GM18861 (cell line): ENCODE data around the gene CLEC9A.

ENCODE experiments used
- ATAC-seq: cut with Tn5 transposase; IDR thresholded peaks from one replicate; pipeline ENCODE4 v1.9.1; 2021; ENCODE audit not compliant: unreplicated experiment

The CLEC9A gene

GRCh38 chr12:10065241-10065640 lies 34.8 kb downstream of the CLEC9A start:
- no peak for ATAC-seq

- ATAC-seq: no peak
Observed at GRCh38 chr12:10067264-10067663, 36.8 kb downstream of the CLEC9A start.

GRCh38 chr12:10067942-10068341 lies 37.5 kb downstream of the CLEC9A start:
- no peak for ATAC-seq

- ATAC-seq: no peak
Observed at GRCh38 chr12:10068644-10069043, 38.2 kb downstream of the CLEC9A start.

- no peak for ATAC-seq
Observed at GRCh38 chr12:10069099-10069498, 38.6 kb downstream of the CLEC9A start.

GRCh38 chr12:10069976-10070375 lies 39.5 kb downstream of the CLEC9A start:
- ATAC-seq: no peak

GRCh38 chr12:10070380-10070779 lies 39.9 kb downstream of the CLEC9A start:
- ATAC-seq: no peak

- no peak for ATAC-seq
Observed at GRCh38 chr12:10072131-10072530, 41.6 kb downstream of the CLEC9A start.

GRCh38 chr12:10073261-10073660 lies 42.8 kb downstream of the CLEC9A start:
- ATAC-seq: no peak

- ATAC-seq: no peak
Observed at GRCh38 chr12:10075451-10075850, 45.0 kb downstream of the CLEC9A start.

GRCh38 chr12:10082117-10082874 lies 51.8 kb downstream of the CLEC9A start:
- no peak for ATAC-seq

GRCh38 chr12:10084733-10085132 lies 54.3 kb downstream of the CLEC9A start:
- no peak for ATAC-seq

GRCh38 chr12:10086387-10086786 lies 55.9 kb downstream of the CLEC9A start:
- no peak for ATAC-seq

GRCh38 chr12:10088031-10088430 lies 57.5 kb downstream of the CLEC9A start:
- ATAC-seq: no peak

GRCh38 chr12:10088955-10089900 lies 58.7 kb downstream of the CLEC9A start:
- no peak for ATAC-seq

GRCh38 chr12:10094646-10095395 lies 64.3 kb downstream of the CLEC9A start:
- ATAC-seq: no peak

GRCh38 chr12:10095971-10096370 lies 65.5 kb downstream of the CLEC9A start:
- no peak for ATAC-seq

GRCh38 chr12:10097521-10097920 lies 67.0 kb downstream of the CLEC9A start:
- no peak for ATAC-seq

GRCh38 chr12:10098791-10099190 lies 68.3 kb downstream of the CLEC9A start, which contains the start of gene CLEC1A:
CLEC1A (minus strand) TSS chr12:10098985; CDS start chr12:10098922, 63 bp downstream.
- no peak for ATAC-seq

- no peak for ATAC-seq
Observed at GRCh38 chr12:10101042-10101579, 70.6 kb downstream of the CLEC9A start.
